ENCODE data around the gene NRARP. TPM values are rescaled to one million over a fixed set of nuclear protein-coding genes. Genes with fewer than 3 reads are reported as not detected.
A peak's percentile ranks its signal among the peaks of the same experiment; 100 is the strongest.

NRARP gene
- total and polyA plus RNA-seq, 2 of the 13 experiments (the other 11 are each of a cell fraction or from before 2014, with no cell fraction given), result 0.22 to 0.46 TPM

DNA sequence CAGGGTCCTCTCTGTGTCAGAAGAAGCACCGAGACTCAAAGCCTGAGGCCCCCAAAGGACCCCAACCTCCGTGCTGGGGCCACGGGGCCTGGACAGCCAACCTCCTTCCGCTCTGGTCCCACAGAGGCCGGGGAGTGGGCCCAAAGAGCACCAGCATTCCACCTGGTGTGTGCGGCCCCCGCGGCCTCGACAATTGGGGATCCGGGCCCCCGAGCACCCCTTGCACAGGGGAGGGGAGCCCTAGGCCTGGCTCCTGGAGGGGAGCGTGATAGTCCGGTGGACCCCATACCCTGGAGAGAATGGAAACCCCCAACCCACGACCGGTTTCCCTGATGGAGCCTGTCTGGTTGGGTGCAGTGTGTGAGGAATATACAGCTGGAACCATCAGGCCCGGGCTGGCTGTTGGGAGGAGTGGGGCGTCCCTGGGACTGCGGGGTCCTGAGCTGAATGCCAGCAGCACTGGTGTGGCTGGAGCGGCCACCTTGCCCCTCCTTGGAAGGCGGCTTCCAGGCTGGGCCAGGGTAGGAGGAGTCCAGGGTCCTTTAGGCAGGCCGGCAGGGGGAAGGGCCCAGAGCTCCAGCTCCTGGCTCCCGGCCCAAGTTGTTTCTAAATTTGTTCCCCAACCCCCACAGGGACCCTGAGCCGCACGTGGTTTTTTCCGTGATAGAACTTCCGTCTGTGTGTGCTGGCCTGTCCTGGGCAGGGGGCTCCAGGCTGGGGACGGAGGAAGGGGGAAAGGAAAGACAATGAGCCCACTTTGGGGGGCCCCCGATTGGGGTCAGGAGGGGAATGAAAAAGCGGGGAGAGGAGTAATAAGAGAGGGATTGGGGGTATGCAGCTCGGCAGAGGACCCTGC lies 25.4 kb downstream of the NRARP start (continued):
- TF ChIP-seq NONO (IDR thresholded peaks at IDR 0.05), result no peak
- 0 out of 2 replicates have a peak, but pooled peaks have one; percentile 8 for TF ChIP-seq NONO (CRISPR knock-in tag; conservative IDR thresholded peaks at IDR 0.05)
- TF ChIP-seq HDAC2 (CRISPR knock-in tag; IDR thresholded peaks at IDR 0.05), result 0 out of 2 replicates have a peak, but pooled peaks have one; percentile 11
- no peak for TF ChIP-seq NFYB (CRISPR knock-in tag; IDR thresholded peaks at IDR 0.05)
- TF ChIP-seq, protein P1, sequence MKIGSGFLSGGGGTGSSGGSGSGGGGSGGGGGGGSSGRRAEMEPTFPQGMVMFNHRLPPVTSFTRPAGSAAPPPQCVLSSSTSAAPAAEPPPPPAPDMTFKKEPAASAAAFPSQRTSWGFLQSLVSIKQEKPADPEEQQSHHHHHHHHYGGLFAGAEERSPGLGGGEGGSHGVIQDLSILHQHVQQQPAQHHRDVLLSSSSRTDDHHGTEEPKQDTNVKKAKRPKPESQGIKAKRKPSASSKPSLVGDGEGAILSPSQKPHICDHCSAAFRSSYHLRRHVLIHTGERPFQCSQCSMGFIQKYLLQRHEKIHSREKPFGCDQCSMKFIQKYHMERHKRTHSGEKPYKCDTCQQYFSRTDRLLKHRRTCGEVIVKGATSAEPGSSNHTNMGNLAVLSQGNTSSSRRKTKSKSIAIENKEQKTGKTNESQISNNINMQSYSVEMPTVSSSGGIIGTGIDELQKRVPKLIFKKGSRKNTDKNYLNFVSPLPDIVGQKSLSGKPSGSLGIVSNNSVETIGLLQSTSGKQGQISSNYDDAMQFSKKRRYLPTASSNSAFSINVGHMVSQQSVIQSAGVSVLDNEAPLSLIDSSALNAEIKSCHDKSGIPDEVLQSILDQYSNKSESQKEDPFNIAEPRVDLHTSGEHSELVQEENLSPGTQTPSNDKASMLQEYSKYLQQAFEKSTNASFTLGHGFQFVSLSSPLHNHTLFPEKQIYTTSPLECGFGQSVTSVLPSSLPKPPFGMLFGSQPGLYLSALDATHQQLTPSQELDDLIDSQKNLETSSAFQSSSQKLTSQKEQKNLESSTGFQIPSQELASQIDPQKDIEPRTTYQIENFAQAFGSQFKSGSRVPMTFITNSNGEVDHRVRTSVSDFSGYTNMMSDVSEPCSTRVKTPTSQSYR (CRISPR knock-in tag; IDR thresholded peaks at IDR 0.05; ENCODE audit: borderline replicate concordance), result peak; percentile 72; the same call in 1 of the 2 replicates
- TF ChIP-seq, protein P2, sequence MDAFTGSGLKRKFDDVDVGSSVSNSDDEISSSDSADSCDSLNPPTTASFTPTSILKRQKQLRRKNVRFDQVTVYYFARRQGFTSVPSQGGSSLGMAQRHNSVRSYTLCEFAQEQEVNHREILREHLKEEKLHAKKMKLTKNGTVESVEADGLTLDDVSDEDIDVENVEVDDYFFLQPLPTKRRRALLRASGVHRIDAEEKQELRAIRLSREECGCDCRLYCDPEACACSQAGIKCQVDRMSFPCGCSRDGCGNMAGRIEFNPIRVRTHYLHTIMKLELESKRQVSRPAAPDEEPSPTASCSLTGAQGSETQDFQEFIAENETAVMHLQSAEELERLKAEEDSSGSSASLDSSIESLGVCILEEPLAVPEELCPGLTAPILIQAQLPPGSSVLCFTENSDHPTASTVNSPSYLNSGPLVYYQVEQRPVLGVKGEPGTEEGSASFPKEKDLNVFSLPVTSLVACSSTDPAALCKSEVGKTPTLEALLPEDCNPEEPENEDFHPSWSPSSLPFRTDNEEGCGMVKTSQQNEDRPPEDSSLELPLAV (CRISPR knock-in tag; conservative IDR thresholded peaks at IDR 0.05; ENCODE audit: low read depth), result no peak
- peak; percentile 60; the same call in 1 of the 2 replicates for TF ChIP-seq EED (CRISPR knock-in tag; IDR thresholded peaks at IDR 0.05)
- TF ChIP-seq ZNF335 (CRISPR knock-in tag; IDR thresholded peaks at IDR 0.05), result no peak
- TF ChIP-seq MED1 (CRISPR knock-in tag; IDR thresholded peaks at IDR 0.05), result no peak
- no peak for TF ChIP-seq PAF1 (CRISPR knock-in tag; IDR thresholded peaks at IDR 0.05)
- TF ChIP-seq HES4 (CRISPR knock-in tag; IDR thresholded peaks at IDR 0.05; ENCODE audit: borderline replicate concordance), result no peak
- no peak for TF ChIP-seq MED13 (CRISPR knock-in tag; IDR thresholded peaks at IDR 0.05)
- no peak for TF ChIP-seq ADNP (CRISPR knock-in tag; IDR thresholded peaks at IDR 0.05)
- no peak for TF ChIP-seq ZNF558 (CRISPR knock-in tag; IDR thresholded peaks at IDR 0.05; ENCODE audit: borderline replicate concordance)
- TF ChIP-seq NKX3-1 (CRISPR knock-in tag; IDR thresholded peaks at IDR 0.05), result no peak
- 0 out of 2 replicates have a peak, but pooled peaks have one; percentile 9 for TF ChIP-seq ZNF274 (CRISPR knock-in tag; IDR thresholded peaks at IDR 0.05)
- TF ChIP-seq, protein P3, sequence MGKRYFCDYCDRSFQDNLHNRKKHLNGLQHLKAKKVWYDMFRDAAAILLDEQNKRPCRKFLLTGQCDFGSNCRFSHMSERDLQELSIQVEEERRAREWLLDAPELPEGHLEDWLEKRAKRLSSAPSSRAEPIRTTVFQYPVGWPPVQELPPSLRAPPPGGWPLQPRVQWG (CRISPR knock-in tag; IDR thresholded peaks at IDR 0.05; ENCODE audit: borderline replicate concordance, low read depth), result no peak
- TF ChIP-seq, protein P4, sequence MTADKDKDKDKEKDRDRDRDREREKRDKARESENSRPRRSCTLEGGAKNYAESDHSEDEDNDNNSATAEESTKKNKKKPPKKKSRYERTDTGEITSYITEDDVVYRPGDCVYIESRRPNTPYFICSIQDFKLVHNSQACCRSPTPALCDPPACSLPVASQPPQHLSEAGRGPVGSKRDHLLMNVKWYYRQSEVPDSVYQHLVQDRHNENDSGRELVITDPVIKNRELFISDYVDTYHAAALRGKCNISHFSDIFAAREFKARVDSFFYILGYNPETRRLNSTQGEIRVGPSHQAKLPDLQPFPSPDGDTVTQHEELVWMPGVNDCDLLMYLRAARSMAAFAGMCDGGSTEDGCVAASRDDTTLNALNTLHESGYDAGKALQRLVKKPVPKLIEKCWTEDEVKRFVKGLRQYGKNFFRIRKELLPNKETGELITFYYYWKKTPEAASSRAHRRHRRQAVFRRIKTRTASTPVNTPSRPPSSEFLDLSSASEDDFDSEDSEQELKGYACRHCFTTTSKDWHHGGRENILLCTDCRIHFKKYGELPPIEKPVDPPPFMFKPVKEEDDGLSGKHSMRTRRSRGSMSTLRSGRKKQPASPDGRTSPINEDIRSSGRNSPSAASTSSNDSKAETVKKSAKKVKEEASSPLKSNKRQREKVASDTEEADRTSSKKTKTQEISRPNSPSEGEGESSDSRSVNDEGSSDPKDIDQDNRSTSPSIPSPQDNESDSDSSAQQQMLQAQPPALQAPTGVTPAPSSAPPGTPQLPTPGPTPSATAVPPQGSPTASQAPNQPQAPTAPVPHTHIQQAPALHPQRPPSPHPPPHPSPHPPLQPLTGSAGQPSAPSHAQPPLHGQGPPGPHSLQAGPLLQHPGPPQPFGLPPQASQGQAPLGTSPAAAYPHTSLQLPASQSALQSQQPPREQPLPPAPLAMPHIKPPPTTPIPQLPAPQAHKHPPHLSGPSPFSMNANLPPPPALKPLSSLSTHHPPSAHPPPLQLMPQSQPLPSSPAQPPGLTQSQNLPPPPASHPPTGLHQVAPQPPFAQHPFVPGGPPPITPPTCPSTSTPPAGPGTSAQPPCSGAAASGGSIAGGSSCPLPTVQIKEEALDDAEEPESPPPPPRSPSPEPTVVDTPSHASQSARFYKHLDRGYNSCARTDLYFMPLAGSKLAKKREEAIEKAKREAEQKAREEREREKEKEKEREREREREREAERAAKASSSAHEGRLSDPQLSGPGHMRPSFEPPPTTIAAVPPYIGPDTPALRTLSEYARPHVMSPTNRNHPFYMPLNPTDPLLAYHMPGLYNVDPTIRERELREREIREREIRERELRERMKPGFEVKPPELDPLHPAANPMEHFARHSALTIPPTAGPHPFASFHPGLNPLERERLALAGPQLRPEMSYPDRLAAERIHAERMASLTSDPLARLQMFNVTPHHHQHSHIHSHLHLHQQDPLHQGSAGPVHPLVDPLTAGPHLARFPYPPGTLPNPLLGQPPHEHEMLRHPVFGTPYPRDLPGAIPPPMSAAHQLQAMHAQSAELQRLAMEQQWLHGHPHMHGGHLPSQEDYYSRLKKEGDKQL (CRISPR knock-in tag; IDR thresholded peaks at IDR 0.05; ENCODE audit: low read depth), result no peak
- no peak for TF ChIP-seq SP1 (IDR thresholded peaks at IDR 0.05)
- no peak for TF ChIP-seq SP1 (CRISPR knock-in tag; IDR thresholded peaks at IDR 0.05)
- no peak for TF ChIP-seq IRF2 (CRISPR knock-in tag; IDR thresholded peaks at IDR 0.05)
